Stomach (tissue), 4 donors: ENCODE measurements around the gene KCNH1.

Source experiments
- CTCF ChIP-seq, 7 experiments: fragments of 450-650 bp in 4 of 7; fragments of 200-600 bp in 3 of 7; sonication (generic) in 3 of 7; IDR thresholded peaks; one replicate each; pipeline ENCODE4 v1.5.1; 2016 to 2019; ENCODE audit warnings: antibody characterized with exemption in 7 of 7, control low read depth in 2 of 7, mild to moderate bottlenecking in 1 of 7
- EP300 ChIP-seq: sonication (generic); formaldehyde crosslinking; IDR thresholded peaks from one replicate; pipeline ENCODE4 v1.6.1; 2017; ENCODE audit warnings: antibody characterized with exemption
- POLR2A ChIP-seq, 4 donors: fragments of 450-650 bp; IDR thresholded peaks; one replicate each; pipeline ENCODE4 v1.6.1; 2016; ENCODE audit warnings: antibody characterized with exemption in 4 of 4, control low read depth in 2 of 4, mild to moderate bottlenecking in 1 of 4, moderate library complexity in 1 of 4

- TF ChIP-seq CTCF (IDR thresholded peaks at IDR 0.05) (no peak), POLR2A (IDR thresholded peaks at IDR 0.05) (no peak), EP300 (no peak)
Observed at GRCh38 chr1:210700511-210700910, 433.4 kb downstream of the KCNH1 start.
